Body of pancreas (tissue), 4 donors: Measurements from ENCODE around the gene PAPSS1. TPM values are rescaled to one million over a fixed set of nuclear protein-coding genes. Genes with fewer than 3 reads are reported as not detected.
A peak's percentile ranks its signal among the peaks of the same experiment; 100 is the strongest.
"Not testable (repeated sequence)": the region's sequence is repeated elsewhere in the genome, so short reads cannot be mapped to it uniquely, and the experiment has no call there.

Experiments used
- ATAC-seq: fragments of 150-250 bp; one replicate; pipeline ENCODE4 v1.9.1; 2016
- DNase-seq, 4 donors: peaks; one replicate each; pipeline ENCODE4 v3.0.0-alpha.2; 2019
- H3K27ac ChIP-seq, 4 donors: fragments of 200-600 bp; sonication (generic); 1 replicate in 3 of 4; 2 replicates in 1 of 4; pipeline versions ENCODE4 v1.5.1 to v1.6.1; 2016 to 2019; ENCODE audit warnings: mild to moderate bottlenecking in 1 of 4, mixed read lengths in 1 of 4, moderate library complexity in 1 of 4
- H3K27me3 ChIP-seq, 2 donors: fragments of 200-600 bp; sonication (generic); one replicate each; pipeline ENCODE4 v1.6.0; 2016; ENCODE audit warnings: mild to moderate bottlenecking in 1 of 2
- H3K36me3 ChIP-seq, 2 donors: fragments of 200-600 bp; sonication (generic); replicated peaks in 1 of 2; 2 replicates each; pipeline ENCODE4 v1.5.1; 2016; ENCODE audit warnings: low read depth in 2 of 2; ENCODE audit not compliant: insufficient read depth in 1 of 2
- H3K4me1 ChIP-seq: fragments of 200-600 bp; sonication (generic); one replicate; pipeline ENCODE4 v1.6.0; 2016
- H3K4me3 ChIP-seq, 2 donors: fragments of 200-600 bp; sonication (generic); 1 replicate in 1 of 2; 2 replicates in 1 of 2; pipeline ENCODE4 v1.5.1; 2016 to 2019
- H3K9me3 ChIP-seq, 3 donors: fragments of 200-600 bp; sonication (generic); 1 replicate in 2 of 3; 2 replicates in 1 of 3; pipeline ENCODE4 v1.5.1; 2016
- POLR2A ChIP-seq, 3 donors: fragments of 450-650 bp; IDR thresholded peaks; one replicate each; pipeline ENCODE4 v1.6.1; 2016; ENCODE audit warnings: antibody characterized with exemption in 3 of 3, mild to moderate bottlenecking in 2 of 3
- WGBS, 2 donors: methylation state at CpG; one replicate each; pipeline ENCODE4 v1.1.5; 2017; 5-methylcytosine and 5-hydroxymethylcytosine counted together
- intact Hi-C: fragments of 100-400 bp; cut with DNase I; formaldehyde crosslinking; loops from one replicate; pipeline ENCODE4 v1.15.1; 2023
- total RNA-seq, 2 donors: library from RNA; depleted of rRNA; stranded (reverse); fragments of >200 nt; gene quantifications; one replicate each; pipeline ENCODE4 v1.1.0, GENCODE V29; 2016
- TF ChIP-seq, protein P1 (sequence below), 7 experiments: fragments of 450-650 bp in 4 of 7; fragments of 200-600 bp in 3 of 7; sonication (generic) in 3 of 7; IDR thresholded peaks; one replicate each; pipeline ENCODE4 v1.5.1; 2016 to 2019; ENCODE audit warnings: antibody characterized with exemption in 7 of 7

PAPSS1 gene
- total RNA-seq, 2 donors from 2014 or later = 15.8 to 42.3 TPM

GRCh38 chr4:107725281-107725859, 5.3 kb upstream of the PAPSS1 start:
- Histone ChIP-seq H3K9me3 (no peaks in the 10 kb centered on the region), H3K36me3 (no peaks in the 10 kb centered on the region), H3K4me3 (no peak overlapping the region), H3K4me1 (peaks cover 11% of the 10 kb centered on the region), H3K27me3 (no peaks in the 10 kb centered on the region), H3K27ac (no peak overlapping the region)
- 86 to 96% methylated on average over 3 of the region's 3 CpGs for WGBS, 2 donors
- intact Hi-C loops = no loop called here
- DNase-seq (no peak), ATAC-seq (no peak)
- TF ChIP-seq POLR2A (IDR thresholded peaks at IDR 0.05) = no peak
- TF ChIP-seq, protein P1, sequence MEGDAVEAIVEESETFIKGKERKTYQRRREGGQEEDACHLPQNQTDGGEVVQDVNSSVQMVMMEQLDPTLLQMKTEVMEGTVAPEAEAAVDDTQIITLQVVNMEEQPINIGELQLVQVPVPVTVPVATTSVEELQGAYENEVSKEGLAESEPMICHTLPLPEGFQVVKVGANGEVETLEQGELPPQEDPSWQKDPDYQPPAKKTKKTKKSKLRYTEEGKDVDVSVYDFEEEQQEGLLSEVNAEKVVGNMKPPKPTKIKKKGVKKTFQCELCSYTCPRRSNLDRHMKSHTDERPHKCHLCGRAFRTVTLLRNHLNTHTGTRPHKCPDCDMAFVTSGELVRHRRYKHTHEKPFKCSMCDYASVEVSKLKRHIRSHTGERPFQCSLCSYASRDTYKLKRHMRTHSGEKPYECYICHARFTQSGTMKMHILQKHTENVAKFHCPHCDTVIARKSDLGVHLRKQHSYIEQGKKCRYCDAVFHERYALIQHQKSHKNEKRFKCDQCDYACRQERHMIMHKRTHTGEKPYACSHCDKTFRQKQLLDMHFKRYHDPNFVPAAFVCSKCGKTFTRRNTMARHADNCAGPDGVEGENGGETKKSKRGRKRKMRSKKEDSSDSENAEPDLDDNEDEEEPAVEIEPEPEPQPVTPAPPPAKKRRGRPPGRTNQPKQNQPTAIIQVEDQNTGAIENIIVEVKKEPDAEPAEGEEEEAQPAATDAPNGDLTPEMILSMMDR (IDR thresholded peaks at IDR 0.05) = no peak

- ATAC-seq, H3K36me3 ChIP-seq, H3K27me3 ChIP-seq, DNase-seq, H3K4me3 ChIP-seq, H3K27ac ChIP-seq, H3K9me3 ChIP-seq, intact Hi-C loops: not testable (repeated sequence)
- H3K4me1 ChIP-seq = peaks cover 13% of the 10 kb centered on the region
- WGBS, 2 donors = 63 to 69% methylated on average over 1 of the region's 1 CpG
Measured at GRCh38 chr4:107723331-107723730, 3.3 kb upstream of the PAPSS1 start.

GRCh38 chr4:107721436-107722100, 1.5 kb upstream of the PAPSS1 start:
- DNase-seq (no peak), ATAC-seq (no peak)
- Histone ChIP-seq H3K36me3 (no peaks in the 10 kb centered on the region), H3K4me3 (no peak overlapping the region), H3K9me3 (no peaks in the 10 kb centered on the region), H3K27me3 (no peaks in the 10 kb centered on the region), H3K27ac (peak overlapping the region in 1 of 4 donors; percentile 92), H3K4me1 (peaks cover 23% of the 10 kb centered on the region)
- no peak for TF ChIP-seq POLR2A (IDR thresholded peaks at IDR 0.05)
- TF ChIP-seq, protein P1 (IDR thresholded peaks at IDR 0.05) = no peak
- WGBS, 2 donors = 57 to 82% methylated on average over 9 of the region's 9 CpGs
- intact Hi-C loops = no loop called here

GRCh38 chr4:107719207-107719921, 670 bp downstream of the PAPSS1 start:
- intact Hi-C loops = no loop called here
- ATAC-seq (no peak), DNase-seq (peak in 1 of 4 donors; percentile 40)
- Histone ChIP-seq H3K9me3 (no peaks in the 10 kb centered on the region), H3K27me3 (no peaks in the 10 kb centered on the region), H3K4me3 (peak overlapping the region; percentile 31 to 98), H3K36me3 (no peaks in the 10 kb centered on the region), H3K27ac (peak overlapping the region; percentile 51 to 92 (median 90)), H3K4me1 (peaks cover 23% of the 10 kb centered on the region)
- 2% methylated on average over 14 to 28 of the region's 28 CpGs for WGBS, 2 donors
- TF ChIP-seq, protein P1 (IDR thresholded peaks at IDR 0.05) = no peak
- TF ChIP-seq POLR2A (IDR thresholded peaks at IDR 0.05) = no peak

GRCh38 chr4:107718351-107718965, 1.6 kb downstream of the PAPSS1 start:
- H3K27me3 ChIP-seq = no peaks in the 10 kb centered on the region
- no peaks in the 10 kb centered on the region for H3K36me3 ChIP-seq
- H3K9me3 ChIP-seq = no peaks in the 10 kb centered on the region
- 56 to 68% methylated on average over 10 of the region's 10 CpGs for WGBS, 2 donors
- ATAC-seq (no peak), DNase-seq (no peak)
- peaks cover 27% of the 10 kb centered on the region for H3K4me1 ChIP-seq
- TF ChIP-seq, protein P1 (IDR thresholded peaks at IDR 0.05) = no peak
- TF ChIP-seq POLR2A (IDR thresholded peaks at IDR 0.05) = no peak
- no peak overlapping the region for H3K4me3 ChIP-seq
- H3K27ac ChIP-seq = no peak overlapping the region
- intact Hi-C loops = no loop called here
